SK-N-SH (cell line): Measurements from ENCODE around the gene PARD3B. TPM values are rescaled to one million over a fixed set of nuclear protein-coding genes. Genes with fewer than 3 reads are reported as not detected.

Experiments
- CTCF ChIA-PET: fragments of 300-600, 350-600 bp; formaldehyde crosslinking; extraction: SDS; loops from one replicate; lab custom pipeline; 2021; lab: Yijun Ruan, JAX
- POLR2A ChIA-PET: fragments of 350-600 bp; sonication (Branson Sonifier 250); formaldehyde crosslinking; extraction: SDS; loops from one replicate; lab custom pipeline; 2020; ENCODE audit warnings: antibody characterized with exemption, inconsistent platforms; lab: Yijun Ruan, JAX
- DNase-seq: peaks from one replicate; pipeline ENCODE4 v3.0.0; 2012
- H2AFZ ChIP-seq: fragments of 200-600 bp; sonication (generic); 2 replicates; pipeline ENCODE4 v1.8.1; 2016; ENCODE audit warnings: antibody characterized with exemption, mild to moderate bottlenecking, low read depth
- H3F3A ChIP-seq: fragments of 200-600 bp; sonication (generic); replicated peaks from 2 replicates; pipeline ENCODE3; 2016; ENCODE audit warnings: antibody characterized with exemption, mild to moderate bottlenecking; ENCODE audit not compliant: insufficient read depth
- H3K27ac ChIP-seq, 2 experiments: fragments of 200-500 bp in 1 of 2; fragments of 200-600 bp in 1 of 2; sonication (Bioruptor generic) in 1 of 2; sonication (generic), shearing (Covaris generic) in 1 of 2; 2 replicates each; pipeline versions ENCODE4 v1.5.1 to v1.6.1; 2014 to 2016; ENCODE audit warnings: low read depth in 2 of 2, inconsistent platforms in 1 of 2, low read length in 1 of 2, mild to moderate bottlenecking in 1 of 2, mixed read lengths in 1 of 2
- H3K27me3 ChIP-seq: fragments of 200-600 bp; sonication (generic), shearing (Covaris generic); 2 replicates; pipeline ENCODE4 v1.6.1; 2016; ENCODE audit warnings: mixed run types; ENCODE audit not compliant: insufficient read depth
- H3K36me3 ChIP-seq, 2 experiments: fragments of 200-500 bp in 1 of 2; fragments of 200-600 bp in 1 of 2; sonication (Bioruptor generic) in 1 of 2; sonication (generic) in 1 of 2; replicated peaks in 1 of 2; 2 replicates each; pipeline versions ENCODE3 to v1.5.1; 2014 to 2016; ENCODE audit warnings: low read length in 1 of 2, mild to moderate bottlenecking in 1 of 2; ENCODE audit not compliant: insufficient read depth in 2 of 2, control insufficient read depth in 1 of 2
- H3K4me1 ChIP-seq, 2 experiments: fragments of 200-500 bp in 1 of 2; fragments of 200-600 bp in 1 of 2; sonication (Bioruptor generic) in 1 of 2; sonication (generic), shearing (Covaris generic) in 1 of 2; 2 replicates each; pipeline versions ENCODE4 v1.5.1 to v1.6.1; 2014 to 2016; ENCODE audit warnings: low read depth in 1 of 2, low read length in 1 of 2, mixed run types in 1 of 2; ENCODE audit not compliant: insufficient read depth in 2 of 2, control insufficient read depth in 1 of 2
- H3K4me2 ChIP-seq: fragments of 200-600 bp; sonication (generic), shearing (Covaris generic); 2 replicates; pipeline ENCODE4 v1.6.1; 2017; ENCODE audit warnings: mixed run types
- H3K4me3 ChIP-seq, 2 experiments: fragments of 200-500 bp in 1 of 2; fragments of 200-600 bp in 1 of 2; sonication (Bioruptor generic) in 1 of 2; sonication (generic), shearing (Covaris generic) in 1 of 2; 2 replicates each; pipeline versions ENCODE4 v1.5.1 to v1.8.1; 2014 to 2016; ENCODE audit warnings: low read depth in 2 of 2, inconsistent platforms in 1 of 2, low read length in 1 of 2, mild to moderate bottlenecking in 1 of 2, mixed read lengths in 1 of 2, moderate library complexity in 1 of 2
- H3K79me2 ChIP-seq: fragments of 200-600 bp; sonication (generic); 2 replicates; pipeline ENCODE4 v1.8.1; 2017; ENCODE audit warnings: mild to moderate bottlenecking; ENCODE audit not compliant: insufficient read depth
- H3K9ac ChIP-seq: fragments of 200-600 bp; sonication (generic); 2 replicates; pipeline ENCODE4 v1.6.1; 2017; ENCODE audit warnings: mixed run types
- H3K9me2 ChIP-seq: fragments of 200-600 bp; sonication (generic); 2 replicates; pipeline ENCODE4 v1.6.1; 2017; ENCODE audit warnings: mixed run types
- H3K9me3 ChIP-seq: fragments of 200-600 bp; sonication (generic); 2 replicates; pipeline ENCODE4 v1.6.1; 2017; ENCODE audit warnings: mixed run types, mild to moderate bottlenecking, moderate library complexity
- H4K20me1 ChIP-seq: fragments of 200-600 bp; sonication (generic); 2 replicates; pipeline ENCODE4 v1.6.1; 2017; ENCODE audit warnings: mild to moderate bottlenecking, mixed run types; ENCODE audit not compliant: insufficient read depth
- EP300 ChIP-seq, 2 experiments: IDR thresholded peaks; 2 replicates each; pipeline versions ENCODE4 v1.4.0 to v1.6.1; 2012; ENCODE audit warnings: borderline replicate concordance in 1 of 2, low read depth in 1 of 2, low read length in 1 of 2
- FOSL2 ChIP-seq: IDR thresholded peaks from 2 replicates; pipeline ENCODE4 v1.4.0; 2012; ENCODE audit warnings: low read depth, mild to moderate bottlenecking, moderate library complexity, borderline replicate concordance
- FOXJ3 ChIP-seq: sonication (generic); formaldehyde crosslinking; IDR thresholded peaks from 2 replicates; pipeline ENCODE4 v1.5.1; 2020; ENCODE audit warnings: mild to moderate bottlenecking, missing genetic modification reagents
- FOXM1 ChIP-seq: IDR thresholded peaks from 2 replicates; pipeline ENCODE4 v1.4.0; 2012; ENCODE audit warnings: low read depth, mild to moderate bottlenecking
- GABPA ChIP-seq: IDR thresholded peaks from 2 replicates; pipeline ENCODE4 v1.4.0; 2012; ENCODE audit warnings: low read depth, mild to moderate bottlenecking
- JUND ChIP-seq: IDR thresholded peaks from 2 replicates; pipeline ENCODE4 v1.4.0; 2012
- MAX ChIP-seq: IDR thresholded peaks from 2 replicates; pipeline ENCODE4 v1.4.0; 2012; ENCODE audit warnings: low read depth
- MXI1 ChIP-seq: IDR thresholded peaks from 2 replicates; pipeline ENCODE4 v1.6.1; 2012; ENCODE audit warnings: mild to moderate bottlenecking, low read depth, low read length, improper control_type of control experiment
- NFIC ChIP-seq: IDR thresholded peaks from 2 replicates; pipeline ENCODE4 v1.4.0; 2012; ENCODE audit warnings: borderline replicate concordance
- RAD21 ChIP-seq: IDR thresholded peaks from 2 replicates; pipeline ENCODE4 v1.6.1; 2012; ENCODE audit warnings: mild to moderate bottlenecking, low read length
- REST ChIP-seq: IDR thresholded peaks from 2 replicates; pipeline ENCODE4 v1.6.1; 2012; ENCODE audit warnings: mild to moderate bottlenecking, low read depth, low read length, moderate library complexity
- RFX5 ChIP-seq: IDR thresholded peaks from 2 replicates; pipeline ENCODE4 v1.6.1; 2012; ENCODE audit warnings: mild to moderate bottlenecking, improper control_type of control experiment, low read length
- SIN3A ChIP-seq: IDR thresholded peaks from 2 replicates; pipeline ENCODE4 v1.6.1; 2012; ENCODE audit warnings: low read depth, mild to moderate bottlenecking, low read length, moderate library complexity, borderline replicate concordance
- TAF1 ChIP-seq: IDR thresholded peaks from 2 replicates; pipeline ENCODE4 v1.6.1; 2012; ENCODE audit warnings: low read depth, mild to moderate bottlenecking, low read length, moderate library complexity, borderline replicate concordance
- WGBS: methylation state at CpG from one replicate; pipeline ENCODE4 v1.1.6; 2017; ENCODE audit warnings: low lambda C conversion rate; 5-methylcytosine and 5-hydroxymethylcytosine counted together
- polyA plus RNA-seq, 3 experiments: library from polyadenylated mRNA; depleted of rRNA; stranded (reverse); fragments of >200 nt; gene quantifications; 2 replicates each; pipeline ENCODE4 v1.2.3, GENCODE V29; 2012
- TF ChIP-seq, protein P1 (sequence below): fragments of 200-600 bp; sonication (generic); IDR thresholded peaks from 2 replicates; pipeline ENCODE4 v1.6.1; 2017; ENCODE audit warnings: antibody characterized with exemption, mild to moderate bottlenecking, moderate library complexity
- TF ChIP-seq, protein P2 (sequence below): fragments of 150-350 bp; IDR thresholded peaks from 2 replicates; pipeline ENCODE4 v1.6.1; 2017; ENCODE audit warnings: antibody characterized with exemption, low read length, low read depth, borderline replicate concordance
- TF ChIP-seq, protein P3 (sequence below): fragments of 150-350 bp; IDR thresholded peaks from 2 replicates; pipeline ENCODE4 v1.6.1; 2016; ENCODE audit warnings: mild to moderate bottlenecking, low read depth, low read length

PARD3B gene
- polyA plus RNA-seq, 1 of the 3 experiments (the other 2 are of a cell fraction), result 0.87 TPM

- TF ChIP-seq, protein P1, sequence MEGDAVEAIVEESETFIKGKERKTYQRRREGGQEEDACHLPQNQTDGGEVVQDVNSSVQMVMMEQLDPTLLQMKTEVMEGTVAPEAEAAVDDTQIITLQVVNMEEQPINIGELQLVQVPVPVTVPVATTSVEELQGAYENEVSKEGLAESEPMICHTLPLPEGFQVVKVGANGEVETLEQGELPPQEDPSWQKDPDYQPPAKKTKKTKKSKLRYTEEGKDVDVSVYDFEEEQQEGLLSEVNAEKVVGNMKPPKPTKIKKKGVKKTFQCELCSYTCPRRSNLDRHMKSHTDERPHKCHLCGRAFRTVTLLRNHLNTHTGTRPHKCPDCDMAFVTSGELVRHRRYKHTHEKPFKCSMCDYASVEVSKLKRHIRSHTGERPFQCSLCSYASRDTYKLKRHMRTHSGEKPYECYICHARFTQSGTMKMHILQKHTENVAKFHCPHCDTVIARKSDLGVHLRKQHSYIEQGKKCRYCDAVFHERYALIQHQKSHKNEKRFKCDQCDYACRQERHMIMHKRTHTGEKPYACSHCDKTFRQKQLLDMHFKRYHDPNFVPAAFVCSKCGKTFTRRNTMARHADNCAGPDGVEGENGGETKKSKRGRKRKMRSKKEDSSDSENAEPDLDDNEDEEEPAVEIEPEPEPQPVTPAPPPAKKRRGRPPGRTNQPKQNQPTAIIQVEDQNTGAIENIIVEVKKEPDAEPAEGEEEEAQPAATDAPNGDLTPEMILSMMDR, result no peak
- TF ChIP-seq FOSL2, result no peak
- TF ChIP-seq SIN3A, result no peak
- no peak for TF ChIP-seq NFIC
- TF ChIP-seq REST, result no peak
These were observed 98.1 kb downstream of the PARD3B start (continued) for GRCh38 chr2:204643326-204643725.

GRCh38 chr2:204645018-204645773 lies 99.9 kb downstream of the PARD3B start:
- no peak for TF ChIP-seq RFX5
- TF ChIP-seq SIN3A, result no peak
- TF ChIP-seq RAD21, result no peak
- no peak for TF ChIP-seq GABPA
- TF ChIP-seq FOSL2, result no peak
- TF ChIP-seq, protein P2, sequence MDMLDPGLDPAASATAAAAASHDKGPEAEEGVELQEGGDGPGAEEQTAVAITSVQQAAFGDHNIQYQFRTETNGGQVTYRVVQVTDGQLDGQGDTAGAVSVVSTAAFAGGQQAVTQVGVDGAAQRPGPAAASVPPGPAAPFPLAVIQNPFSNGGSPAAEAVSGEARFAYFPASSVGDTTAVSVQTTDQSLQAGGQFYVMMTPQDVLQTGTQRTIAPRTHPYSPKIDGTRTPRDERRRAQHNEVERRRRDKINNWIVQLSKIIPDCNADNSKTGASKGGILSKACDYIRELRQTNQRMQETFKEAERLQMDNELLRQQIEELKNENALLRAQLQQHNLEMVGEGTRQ, result no peak
- TF ChIP-seq FOXJ3 (CRISPR knock-in tag), result no peak
- TF ChIP-seq FOXM1, result no peak
- TF ChIP-seq, protein P3, sequence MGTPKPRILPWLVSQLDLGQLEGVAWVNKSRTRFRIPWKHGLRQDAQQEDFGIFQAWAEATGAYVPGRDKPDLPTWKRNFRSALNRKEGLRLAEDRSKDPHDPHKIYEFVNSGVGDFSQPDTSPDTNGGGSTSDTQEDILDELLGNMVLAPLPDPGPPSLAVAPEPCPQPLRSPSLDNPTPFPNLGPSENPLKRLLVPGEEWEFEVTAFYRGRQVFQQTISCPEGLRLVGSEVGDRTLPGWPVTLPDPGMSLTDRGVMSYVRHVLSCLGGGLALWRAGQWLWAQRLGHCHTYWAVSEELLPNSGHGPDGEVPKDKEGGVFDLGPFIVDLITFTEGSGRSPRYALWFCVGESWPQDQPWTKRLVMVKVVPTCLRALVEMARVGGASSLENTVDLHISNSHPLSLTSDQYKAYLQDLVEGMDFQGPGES, result no peak
- no peak for TF ChIP-seq MXI1
- TF ChIP-seq JUND, result no peak
- TF ChIP-seq MAX, result no peak
- no peak for TF ChIP-seq TAF1
- TF ChIP-seq EP300 (IDR thresholded peaks at IDR 0.05; ENCODE audit: borderline replicate concordance in 1 of 2, low read depth in 1 of 2, low read length in 1 of 2), result no peak
- Histone ChIP-seq H3K9me3 (no peaks in the 10 kb centered on the region), H3K79me2 (no peaks in the 10 kb centered on the region), H3F3A (peaks cover 11% of the 10 kb centered on the region), H4K20me1 (no peaks in the 10 kb centered on the region), H3K9ac (no peak overlapping the region), H3K36me3 (no peaks in the 10 kb centered on the region), H3K4me2 (no peak overlapping the region), H3K4me3 (no peak overlapping the region), H3K9me2 (no peaks in the 10 kb centered on the region), H3K27ac (0 out of 4 replicates have a peak overlapping the region, but pooled peaks of 1 of the 2 experiments have one; percentile 17), H2AFZ (no peak overlapping the region), H3K4me1 (no peaks in the 10 kb centered on the region; a peak in 1 of 4 replicates), H3K27me3 (no peaks in the 10 kb centered on the region)
- ChIA-PET CTCF (interaction anchor here (0.7 kb wide), 1 partner anchor 12 kb away, joined by 4 read pairs; no protein-coding TSS in a partner anchor), POLR2A (no interaction called here)
- WGBS, result 39% methylated on average over 1 of the region's 1 CpG
- no peak for DNase-seq
